Upper lobe of left lung (tissue), 4 donors: ENCODE results near the gene CHCHD4.

Experiments
- CTCF ChIP-seq, 6 experiments: fragments of 450-650 bp in 4 of 6; fragments of 200-600 bp in 2 of 6; sonication (generic) in 2 of 6; IDR thresholded peaks; one replicate each; pipeline ENCODE4 v1.5.1; 2016 to 2019; ENCODE audit warnings: antibody characterized with exemption in 6 of 6
- POLR2A ChIP-seq, 4 donors: fragments of 450-650 bp; IDR thresholded peaks; one replicate each; pipeline ENCODE4 v1.5.1; 2016 to 2017; ENCODE audit warnings: antibody characterized with exemption in 4 of 4, mild to moderate bottlenecking in 2 of 4

- no peak for TF ChIP-seq POLR2A (IDR thresholded peaks at IDR 0.05)
- no peak for TF ChIP-seq CTCF (IDR thresholded peaks at IDR 0.05)
Measured at GRCh38 chr3:14130707-14131106, 6.0 kb upstream of the CHCHD4 start.
